HG03521 (cell line): Measurements from ENCODE around the gene ADSS2.
"Not testable (repeated sequence)": the region's sequence is repeated elsewhere in the genome, so short reads cannot be mapped to it uniquely, and the experiment has no call there.

Source experiments
- ATAC-seq: cut with Tn5 transposase; IDR thresholded peaks from one replicate; pipeline ENCODE4 v1.9.1; 2021; ENCODE audit warnings: mild to moderate bottlenecking, moderate library complexity; ENCODE audit not compliant: unreplicated experiment

The ADSS2 gene

GRCh38 chr1:244368279-244368678 is 83.4 kb downstream of the ADSS2 start:
- ATAC-seq: no peak

DNA sequence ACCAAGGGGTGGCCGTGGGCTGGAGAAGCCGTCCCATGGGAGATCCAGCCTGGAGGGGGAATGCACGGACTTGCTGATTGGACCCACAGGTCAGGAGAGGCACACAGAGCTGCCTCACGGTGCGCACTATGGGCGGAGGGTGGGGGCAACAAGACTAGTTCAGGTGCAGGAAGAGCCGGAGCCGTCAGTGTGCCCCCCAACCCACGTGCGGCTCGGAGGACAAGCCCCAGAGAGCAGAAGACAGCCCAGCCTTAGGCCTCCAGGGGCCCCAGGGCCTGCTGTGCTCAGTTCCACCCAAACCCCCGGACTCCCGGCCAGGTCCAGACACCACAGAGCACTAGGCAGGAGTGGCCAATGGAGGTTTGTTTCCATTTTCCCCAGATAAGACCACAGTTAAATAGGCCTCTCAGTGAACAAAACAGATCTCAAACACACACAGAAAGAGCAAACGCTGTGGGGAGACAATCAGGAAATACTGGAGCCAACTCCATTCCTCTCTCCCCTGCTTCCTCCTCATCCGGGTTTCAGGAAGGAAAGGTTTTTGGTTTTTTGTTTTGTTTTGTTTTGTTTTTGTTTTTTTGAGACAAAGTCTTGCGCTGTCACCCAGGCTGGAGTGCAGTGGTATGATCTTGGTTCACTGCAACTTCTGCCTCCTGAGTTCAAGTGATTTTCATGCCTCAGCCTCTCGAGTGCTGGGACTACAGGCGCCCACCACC is 84.2 kb downstream of the ADSS2 start:
- ATAC-seq: no peak

- no peak for ATAC-seq
Observed at GRCh38 chr1:244365809-244366208, 85.9 kb downstream of the ADSS2 start.

DNA sequence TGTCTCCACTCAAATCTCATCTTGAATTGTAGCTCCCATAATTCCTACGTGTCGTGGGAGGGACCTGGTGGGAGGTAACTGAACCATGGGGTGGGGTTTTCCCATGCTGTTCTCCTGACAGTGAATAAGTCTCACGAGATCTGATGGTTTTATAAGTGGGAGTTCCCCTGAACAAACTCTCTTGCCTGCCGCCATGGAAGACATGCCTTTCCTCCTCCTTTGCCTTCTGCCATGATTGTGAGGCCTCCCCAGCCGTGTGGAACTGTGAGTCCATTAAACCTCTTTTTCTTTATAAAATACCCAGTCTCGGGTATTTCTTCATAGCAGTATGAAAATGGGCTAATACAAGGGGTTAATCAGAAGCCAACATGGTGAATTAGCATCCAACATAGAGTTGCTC is 86.4 kb downstream of the ADSS2 start:
- not testable (repeated sequence) for ATAC-seq

DNA sequence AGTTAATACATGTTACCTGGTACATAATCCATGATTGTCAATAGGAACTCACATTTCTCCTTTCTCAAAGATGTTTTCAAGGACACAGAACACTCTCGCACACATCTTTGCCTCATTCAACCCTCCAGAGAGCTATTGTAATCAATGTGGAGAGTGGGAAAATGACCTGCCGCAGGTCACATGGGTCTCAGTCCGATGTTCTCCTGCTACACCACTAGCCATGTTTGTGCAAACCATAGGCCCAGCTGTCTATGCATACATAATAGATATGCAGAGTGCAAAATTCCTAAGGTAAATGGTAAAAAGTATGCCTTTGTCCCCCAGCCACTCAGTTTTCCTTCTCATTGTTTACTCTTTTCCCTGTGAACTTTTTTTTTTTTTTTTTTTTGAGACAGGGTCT is 89.2 kb downstream of the ADSS2 start:
- no peak for ATAC-seq

GRCh38 chr1:244361764-244362473 is 89.8 kb downstream of the ADSS2 start:
- ATAC-seq: no peak
